Measurements from ENCODE around the gene ASCC3.
A peak's percentile ranks its signal among the peaks of the same experiment; 100 is the strongest.

ASCC3 gene

DNA sequence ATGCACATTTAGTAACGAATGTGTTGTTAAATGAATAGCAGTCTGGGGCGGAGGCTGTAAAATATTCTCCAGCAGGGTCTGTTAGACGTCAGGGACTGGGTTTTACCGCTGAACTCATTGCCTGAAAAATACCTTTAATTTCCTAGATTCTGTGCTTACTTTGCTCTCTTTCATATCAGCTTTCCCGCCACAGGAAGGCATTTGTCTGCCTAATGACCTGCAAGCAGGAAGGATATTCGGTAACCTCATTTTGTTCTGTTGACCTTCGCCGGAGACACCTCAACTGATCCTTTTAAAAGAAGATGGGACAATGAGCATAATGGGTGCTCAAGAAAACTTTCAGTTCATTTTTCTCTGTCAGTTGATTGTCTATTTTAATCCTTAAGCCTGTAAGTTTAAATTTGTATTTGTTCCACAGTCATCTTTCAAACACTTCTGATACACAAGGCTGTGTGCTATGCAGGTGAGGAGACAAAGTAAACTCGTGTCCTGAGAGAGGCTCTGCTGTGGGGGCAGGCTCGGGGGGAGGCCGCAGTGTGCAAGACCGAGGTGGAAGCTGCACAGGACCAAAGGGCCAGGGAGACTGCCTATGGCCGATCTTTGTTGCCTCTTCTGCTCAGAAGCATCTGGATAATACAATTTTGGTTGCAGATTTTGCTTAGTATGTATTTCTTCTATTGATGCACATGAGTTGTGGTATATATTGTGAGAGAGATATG is 389.0 kb downstream of the ASCC3 start:
- H3K27me3 Mint-ChIP-seq, result peaks cover 31% of the 10 kb centered on the region

DNA sequence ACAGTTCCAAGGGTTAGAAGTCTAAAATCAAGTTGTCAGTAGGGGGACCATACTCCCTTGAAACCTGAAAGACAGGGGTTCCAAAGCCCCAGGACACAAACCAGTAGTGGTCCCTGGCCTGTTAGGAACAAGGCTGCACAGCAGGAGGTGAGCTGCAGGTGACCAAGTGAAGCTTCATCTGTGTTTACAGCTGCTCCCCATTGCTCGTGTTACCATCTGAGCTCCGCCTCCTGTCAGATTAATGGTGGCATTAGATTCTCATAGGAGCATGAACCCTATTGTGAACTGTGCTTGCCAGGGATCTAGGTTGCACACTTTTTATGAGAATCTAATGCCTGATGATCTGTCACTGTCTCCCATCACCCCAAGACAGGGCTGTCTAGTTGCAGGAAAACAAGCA is 391.1 kb downstream of the ASCC3 start:
- DNase-seq (no peak), ATAC-seq (no peak)
- Mint-ChIP-seq H3K9me3 (no peaks in the 10 kb centered on the region), H3K27ac (no peak overlapping the region), H3K36me3 (ENCODE audit: low read depth) (no peaks in the 10 kb centered on the region), H3K27me3 (peaks cover 32% of the 10 kb centered on the region), H3K4me3 (no peak overlapping the region), H3K4me1 (no peaks in the 10 kb centered on the region)

More for the DNA sequence above, 389.0 kb downstream of the ASCC3 start:
- Mint-ChIP-seq H3K4me3 (no peak overlapping the region), H3K9me3 (no peaks in the 10 kb centered on the region), H3K36me3 (ENCODE audit: low read depth) (no peaks in the 10 kb centered on the region), H3K27ac (no peak overlapping the region), H3K4me1 (no peaks in the 10 kb centered on the region)
- DNase-seq, result no peak
- no peak for ATAC-seq

DNA sequence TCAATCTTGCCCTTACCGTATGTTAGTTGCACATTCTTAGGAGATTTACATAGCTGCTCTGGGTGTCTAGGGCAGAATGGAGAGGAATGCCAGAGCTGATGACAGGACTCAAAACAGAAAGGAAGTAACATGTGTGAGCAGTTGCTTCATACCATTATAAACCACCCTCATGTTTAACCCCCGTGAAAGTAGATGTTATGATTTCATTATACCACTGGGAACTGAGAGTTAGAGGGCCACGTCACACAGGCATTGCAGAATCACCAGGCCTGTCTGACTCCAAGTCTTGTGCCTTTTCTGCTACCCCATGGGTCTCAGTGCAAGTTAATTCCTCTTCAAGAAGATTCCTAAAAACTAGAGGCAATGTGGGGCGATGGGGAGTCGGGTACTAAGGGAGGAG is 392.9 kb downstream of the ASCC3 start:
- Mint-ChIP-seq H3K27ac (no peak overlapping the region), H3K4me1 (peaks cover 4% of the 10 kb centered on the region), H3K4me3 (no peak overlapping the region), H3K36me3 (ENCODE audit: low read depth) (no peaks in the 10 kb centered on the region), H3K27me3 (peaks cover 25% of the 10 kb centered on the region), H3K9me3 (no peaks in the 10 kb centered on the region)
- ATAC-seq (no peak), DNase-seq (no peak)

DNA sequence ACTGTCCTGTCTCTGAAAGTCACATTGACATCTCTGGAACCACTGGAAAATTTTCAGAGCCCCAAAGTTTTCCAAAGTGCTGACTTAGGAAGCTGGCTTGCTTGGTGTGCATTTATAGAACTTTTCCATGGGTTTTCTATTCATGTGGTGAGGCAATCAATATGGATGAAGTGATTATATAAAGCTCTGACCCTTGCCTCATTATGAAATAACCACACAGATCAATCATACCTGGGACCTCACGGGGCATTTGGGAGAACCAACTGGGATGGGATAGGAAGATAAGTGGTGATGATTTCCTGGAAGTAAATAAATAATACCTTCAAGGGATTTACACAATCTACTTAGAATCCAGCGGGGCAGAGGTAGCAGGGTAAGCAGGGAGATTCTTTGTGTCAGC is 393.5 kb downstream of the ASCC3 start:
- no peaks in the 10 kb centered on the region for H3K9me3 Mint-ChIP-seq
- no peak overlapping the region for H3K4me3 Mint-ChIP-seq
- ATAC-seq (no peak), DNase-seq (no peak)
- peaks cover 4% of the 10 kb centered on the region for H3K4me1 Mint-ChIP-seq
- H3K27ac Mint-ChIP-seq, result no peak overlapping the region
- no peaks in the 10 kb centered on the region for H3K36me3 Mint-ChIP-seq (ENCODE audit: low read depth)
- H3K27me3 Mint-ChIP-seq, result peaks cover 19% of the 10 kb centered on the region

DNA sequence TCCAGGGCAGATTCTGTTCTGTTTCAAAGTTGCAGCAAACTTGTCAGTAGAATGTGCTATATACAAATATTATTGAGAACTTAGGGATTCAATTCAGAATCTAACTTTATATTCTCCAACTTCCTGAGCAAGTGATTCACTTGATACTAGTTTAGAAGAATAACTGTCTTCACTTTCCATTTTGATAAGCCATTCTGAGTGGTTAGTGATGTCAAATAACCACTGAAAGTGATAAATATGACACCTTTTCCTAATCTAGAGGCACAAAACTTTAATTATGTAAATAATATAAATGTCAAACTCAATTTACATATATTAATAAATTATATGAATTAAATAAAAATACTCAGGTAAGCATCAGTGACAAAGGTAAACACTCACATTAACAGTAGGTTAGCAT is 395.9 kb downstream of the ASCC3 start:
- Mint-ChIP-seq H3K4me3 (no peak overlapping the region), H3K27me3 (peaks cover 11% of the 10 kb centered on the region), H3K9me3 (no peaks in the 10 kb centered on the region), H3K27ac (no peak overlapping the region), H3K36me3 (ENCODE audit: low read depth) (no peaks in the 10 kb centered on the region), H3K4me1 (peaks cover 4% of the 10 kb centered on the region)
- DNase-seq, result no peak
- ATAC-seq, result no peak

DNA sequence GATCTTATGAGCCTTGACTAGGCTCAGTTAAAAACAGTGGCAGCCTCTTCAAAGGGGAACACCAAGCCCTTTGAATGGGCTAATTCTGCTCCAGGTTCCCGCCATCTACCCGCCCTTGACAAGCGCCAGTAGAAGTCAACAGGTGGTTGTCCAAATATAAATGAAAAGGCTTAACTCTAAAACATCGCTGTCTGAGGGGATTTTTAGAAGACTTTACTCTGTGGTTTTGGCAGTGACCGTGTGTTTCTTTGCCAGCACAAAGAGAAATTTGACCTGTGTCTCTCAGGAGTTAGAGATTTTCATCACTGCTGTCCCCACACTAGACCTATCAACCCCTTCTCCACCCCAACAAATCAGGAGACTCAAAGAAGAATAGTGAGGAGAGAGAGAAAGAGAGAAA is 396.7 kb downstream of the ASCC3 start:
- Mint-ChIP-seq H3K36me3 (ENCODE audit: low read depth) (no peaks in the 10 kb centered on the region), H3K27ac (no peak overlapping the region), H3K27me3 (peaks cover 10% of the 10 kb centered on the region), H3K4me3 (no peak overlapping the region), H3K4me1 (peaks cover 4% of the 10 kb centered on the region), H3K9me3 (no peaks in the 10 kb centered on the region)
- no peak for DNase-seq
- ATAC-seq, result no peak

DNA sequence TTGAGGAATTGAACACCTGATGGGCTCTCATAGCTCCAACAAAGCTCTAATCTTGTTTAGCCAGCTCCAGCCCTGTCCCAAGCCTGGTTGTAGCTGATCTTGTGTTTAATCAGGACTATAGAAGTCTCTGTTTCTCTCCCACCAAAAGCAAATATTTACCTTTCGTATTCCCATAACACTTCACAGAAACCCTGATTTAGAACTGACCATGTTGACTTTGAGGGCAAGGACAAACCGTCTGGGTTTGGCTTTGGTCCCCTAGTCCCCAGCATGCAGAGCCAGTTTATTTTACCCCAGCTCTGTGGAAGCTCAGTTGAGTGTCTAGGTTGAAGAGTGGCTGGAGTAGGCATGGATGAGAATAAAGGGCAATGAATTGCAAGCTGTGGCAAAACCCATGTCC is 398.4 kb downstream of the ASCC3 start:
- ATAC-seq (no peak), DNase-seq (no peak)
- Mint-ChIP-seq H3K27ac (no peak overlapping the region), H3K36me3 (ENCODE audit: low read depth) (no peaks in the 10 kb centered on the region), H3K4me3 (no peak overlapping the region), H3K4me1 (peaks cover 4% of the 10 kb centered on the region), H3K27me3 (peaks cover 7% of the 10 kb centered on the region), H3K9me3 (no peaks in the 10 kb centered on the region)

DNA sequence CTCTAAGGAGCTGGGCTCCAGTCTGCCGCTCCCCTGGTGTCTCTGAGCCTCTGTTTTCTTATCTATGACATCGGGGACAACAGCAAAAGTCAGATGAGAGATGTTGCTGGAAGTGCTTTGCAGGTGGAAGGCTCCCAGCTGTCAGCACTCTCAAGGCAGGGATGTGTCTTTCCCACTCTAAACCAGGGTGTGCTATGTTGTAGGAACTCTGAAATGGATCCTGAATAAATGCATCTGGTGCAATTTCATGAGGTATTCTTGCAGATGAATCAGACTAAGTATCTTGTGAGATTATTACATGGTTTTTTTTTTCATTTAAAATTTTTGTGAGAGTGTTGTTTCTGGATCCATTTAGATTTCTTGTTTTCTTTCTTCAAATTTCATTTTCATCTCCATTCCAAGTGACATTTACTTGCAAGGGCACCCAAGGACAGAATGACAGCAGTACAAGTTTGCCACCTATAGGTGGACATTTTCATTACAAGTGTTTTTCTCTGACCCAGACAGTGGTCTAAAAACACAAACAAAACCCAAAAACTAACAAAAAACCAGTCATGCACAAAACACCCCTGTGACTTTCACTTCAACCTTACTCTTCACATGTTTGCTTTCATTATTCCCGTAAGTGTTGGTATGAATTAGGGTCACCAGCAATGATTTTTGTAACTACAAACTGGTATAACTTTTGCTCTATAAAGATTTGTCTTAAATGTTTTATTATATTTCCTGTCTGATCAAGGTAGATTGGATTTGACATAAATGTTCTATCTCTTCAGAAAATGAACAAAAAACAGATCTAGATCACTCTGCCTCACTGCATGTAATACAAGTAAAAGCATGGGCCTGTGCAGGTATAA is 401.7 kb downstream of the ASCC3 start:
- H3K9me3 Mint-ChIP-seq, result no peaks in the 10 kb centered on the region
- ATAC-seq, result no peak
- H3K4me1 Mint-ChIP-seq, result no peaks in the 10 kb centered on the region
- no peak overlapping the region for H3K4me3 Mint-ChIP-seq
- no peaks in the 10 kb centered on the region for H3K36me3 Mint-ChIP-seq (ENCODE audit: low read depth)
- no peak overlapping the region for H3K27ac Mint-ChIP-seq
- DNase-seq, result no peak
- peaks cover 22% of the 10 kb centered on the region for H3K27me3 Mint-ChIP-seq

DNA sequence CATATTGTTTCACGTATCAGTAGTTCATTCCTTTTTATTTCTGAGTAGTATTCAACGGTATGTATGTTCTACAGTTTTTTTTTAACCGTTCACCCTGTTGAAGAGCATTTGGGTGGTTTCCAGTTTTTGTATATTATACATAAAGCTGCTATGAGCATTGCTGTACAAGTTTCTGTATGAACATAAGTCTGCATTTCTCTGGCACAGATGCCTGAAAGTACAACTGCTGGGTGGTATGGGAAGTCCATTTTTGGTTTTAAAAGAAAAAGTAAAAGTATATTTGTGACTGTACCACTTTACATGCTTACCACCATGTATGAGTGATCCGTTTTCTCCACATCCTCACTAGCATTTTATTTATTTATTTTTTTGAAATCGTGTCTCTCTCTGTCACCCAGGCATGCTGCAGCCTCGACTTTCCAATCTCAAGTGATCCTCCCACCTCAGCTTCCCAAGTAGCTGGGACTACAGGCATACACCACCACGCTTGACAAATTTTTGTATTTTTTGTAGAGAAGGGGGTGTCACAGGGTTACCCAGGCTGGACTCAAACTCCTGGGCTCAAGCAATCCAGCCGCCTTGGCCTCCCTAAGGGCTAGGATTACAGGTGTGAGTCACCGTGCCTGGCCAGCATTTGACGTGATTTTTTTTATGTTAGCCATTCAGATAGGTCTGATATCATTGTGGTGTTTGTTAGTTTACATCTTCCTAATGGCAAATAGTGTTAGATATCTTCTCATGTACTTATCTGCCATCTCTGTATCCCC is 405.4 kb downstream of the ASCC3 start:
- H3K27ac Mint-ChIP-seq, result no peak overlapping the region
- DNase-seq, result no peak
- no peak for ATAC-seq
- no peaks in the 10 kb centered on the region for H3K9me3 Mint-ChIP-seq
- no peak overlapping the region for H3K4me3 Mint-ChIP-seq
- H3K27me3 Mint-ChIP-seq, result peaks cover 49% of the 10 kb centered on the region
- peaks cover 6% of the 10 kb centered on the region for H3K4me1 Mint-ChIP-seq
- no peaks in the 10 kb centered on the region for H3K36me3 Mint-ChIP-seq (ENCODE audit: low read depth)

DNA sequence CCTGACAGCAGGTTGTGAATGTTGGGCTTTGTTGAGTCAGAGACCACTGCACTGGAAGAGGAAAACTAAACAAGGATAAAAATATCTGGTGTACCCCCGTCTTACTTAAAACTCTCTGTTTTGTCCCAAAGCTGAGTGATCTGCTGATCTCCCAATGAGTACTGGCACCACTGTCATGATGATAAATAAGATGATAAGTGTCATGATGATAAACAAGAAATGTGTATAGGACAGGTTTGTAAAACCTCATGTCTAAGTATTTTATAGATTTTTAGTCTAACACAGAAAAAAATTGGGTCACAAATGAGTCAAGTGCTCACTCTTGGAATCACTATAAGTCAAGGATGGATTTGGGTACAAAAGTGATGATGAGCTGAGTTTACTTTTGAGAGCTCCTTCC is 407.9 kb downstream of the ASCC3 start:
- Mint-ChIP-seq H3K9me3 (no peaks in the 10 kb centered on the region), H3K4me1 (peaks cover 6% of the 10 kb centered on the region), H3K36me3 (ENCODE audit: low read depth) (no peaks in the 10 kb centered on the region), H3K4me3 (no peak overlapping the region), H3K27ac (no peak overlapping the region), H3K27me3 (peaks cover 64% of the 10 kb centered on the region)
- ATAC-seq (no peak), DNase-seq (no peak)

DNA sequence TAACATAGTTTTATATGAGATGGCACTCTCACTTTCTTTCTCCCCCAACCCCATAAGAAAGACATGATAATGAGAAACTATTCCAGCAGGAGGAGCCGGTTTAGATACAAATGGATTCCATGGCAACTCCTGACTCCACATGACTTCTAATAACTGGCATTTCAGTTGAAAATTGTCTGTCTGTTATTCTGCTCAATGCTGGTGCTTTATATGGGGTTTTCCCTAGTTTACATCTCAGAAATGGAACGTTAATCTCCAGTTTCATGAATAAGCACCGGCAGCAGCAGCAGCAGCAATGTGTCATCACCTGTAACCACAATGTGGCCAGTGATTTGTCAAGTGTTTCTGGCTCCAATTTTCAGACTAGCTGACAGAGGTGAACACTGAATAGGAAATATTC is 408.5 kb downstream of the ASCC3 start:
- Mint-ChIP-seq H3K27me3 (peaks cover 70% of the 10 kb centered on the region), H3K9me3 (peaks cover 5% of the 10 kb centered on the region), H3K4me3 (no peak overlapping the region), H3K4me1 (peaks cover 9% of the 10 kb centered on the region), H3K36me3 (ENCODE audit: low read depth) (peaks cover 4% of the 10 kb centered on the region), H3K27ac (no peak overlapping the region)
- DNase-seq, result no peak
- peak; percentile 91 for ATAC-seq

DNA sequence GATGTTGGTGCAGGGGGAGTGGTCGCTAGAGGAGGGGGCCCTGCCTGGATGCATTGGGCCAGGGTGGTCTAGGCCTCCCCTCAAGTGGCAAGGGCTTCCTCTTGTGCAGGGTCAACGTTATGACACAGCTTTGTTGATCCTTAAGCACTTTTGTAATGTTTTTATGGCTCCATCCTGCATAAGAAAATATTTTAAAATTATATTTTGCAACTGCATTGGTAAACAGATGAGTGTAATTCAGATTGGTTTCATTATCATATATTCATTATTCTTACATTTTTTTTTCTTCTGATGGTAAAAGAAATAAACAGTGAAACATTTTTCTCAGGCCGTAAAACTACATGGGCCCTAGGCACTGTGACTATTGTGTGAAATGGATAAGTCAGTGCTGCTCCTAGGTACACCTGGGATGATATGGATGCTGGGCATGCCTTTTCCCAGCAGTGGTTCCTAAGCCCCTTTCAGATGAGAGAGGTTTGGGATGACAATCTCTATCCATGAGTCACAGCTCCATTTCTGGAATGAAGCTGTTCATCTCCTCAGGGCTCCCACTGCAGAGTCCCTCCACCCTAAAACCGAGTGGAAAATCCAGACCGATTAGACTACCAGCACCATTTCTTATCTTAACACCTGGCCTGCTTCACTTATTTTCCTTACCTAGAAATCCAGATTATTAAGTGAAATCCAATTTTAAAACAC is 410.6 kb downstream of the ASCC3 start:
- no peak for ATAC-seq
- H3K36me3 Mint-ChIP-seq (ENCODE audit: low read depth), result peaks cover 9% of the 10 kb centered on the region
- peaks cover 78% of the 10 kb centered on the region for H3K27me3 Mint-ChIP-seq
- no peak overlapping the region for H3K4me3 Mint-ChIP-seq
- H3K9me3 Mint-ChIP-seq, result peaks cover 12% of the 10 kb centered on the region
- peaks cover 15% of the 10 kb centered on the region for H3K4me1 Mint-ChIP-seq
- no peak for DNase-seq
- H3K27ac Mint-ChIP-seq, result no peak overlapping the region

DNA sequence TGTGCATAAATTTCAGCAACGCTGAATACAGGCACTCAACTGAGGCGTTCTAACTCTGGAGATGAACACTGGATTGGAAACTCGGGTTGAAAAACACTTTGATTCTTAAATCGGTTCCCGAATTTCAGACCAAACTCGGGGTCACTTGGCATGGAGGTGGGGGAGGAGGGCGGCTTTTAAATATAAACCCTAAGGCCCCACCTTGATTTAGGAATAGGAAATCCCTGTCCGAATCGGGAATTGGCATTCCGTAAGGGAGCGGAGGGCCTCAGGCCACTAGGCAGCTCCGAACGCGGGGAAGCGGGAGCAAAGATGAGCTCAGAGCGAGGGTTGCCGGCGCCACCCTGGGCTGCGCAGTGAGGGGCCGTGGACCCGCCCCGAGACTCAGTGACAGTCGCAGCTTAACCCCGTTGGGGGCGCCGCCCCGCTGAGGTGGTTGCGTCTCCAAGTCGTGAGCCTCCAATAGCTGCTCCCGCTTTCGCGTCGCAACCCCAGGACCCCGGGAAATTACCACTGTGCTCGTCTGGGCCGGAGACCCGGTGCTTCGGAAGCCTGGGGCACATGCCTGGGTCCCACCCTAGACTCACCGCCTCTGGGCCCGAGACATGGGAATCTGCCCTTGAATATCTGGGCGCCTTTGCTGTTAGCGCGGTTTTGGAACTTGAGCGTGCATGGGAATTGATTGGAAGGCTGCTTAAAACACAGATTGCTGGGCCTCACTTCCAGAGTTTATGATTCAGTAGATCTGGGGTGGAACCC is 411.8 kb downstream of the ASCC3 start:
- peaks cover 18% of the 10 kb centered on the region for H3K4me1 Mint-ChIP-seq

More for the DNA sequence above, 411.8 kb downstream of the ASCC3 start:
- DNase-seq, result no peak
- peaks cover 12% of the 10 kb centered on the region for H3K36me3 Mint-ChIP-seq (ENCODE audit: low read depth)
- H3K27me3 Mint-ChIP-seq, result peaks cover 81% of the 10 kb centered on the region
- H3K27ac Mint-ChIP-seq, result no peak overlapping the region
- no peak overlapping the region for H3K4me3 Mint-ChIP-seq
- peaks cover 12% of the 10 kb centered on the region for H3K9me3 Mint-ChIP-seq
- no peak for ATAC-seq
